HL-60 (cell line): ENCODE data around the gene BRIP1.

Experiments
- DNase-seq, 2 experiments: peaks; one replicate each; pipeline ENCODE4 v3.0.0-alpha.2; 2010 to 2020; ENCODE audit warnings: low read depth in 1 of 2, low spot score in 1 of 2
- H3K27ac ChIP-seq: fragments of 250-450 bp; sonication (Bioruptor Pico); replicated peaks from 2 replicates; pipeline ENCODE4 v1.5.1; 2020; ENCODE audit warnings: mild to moderate bottlenecking, moderate library complexity
- H3K27me3 ChIP-seq: fragments of 250-450 bp; sonication (Bioruptor Pico); 2 replicates; pipeline ENCODE4 v1.5.1; 2021; ENCODE audit warnings: mild to moderate bottlenecking, moderate library complexity; ENCODE audit not compliant: insufficient read depth, poor library complexity, severe bottlenecking
- H3K4me3 ChIP-seq: replicated peaks from 2 replicates; pipeline ENCODE4 v1.5.1; 2011; ENCODE audit warnings: mild to moderate bottlenecking, control low read depth, low read length; ENCODE audit not compliant: insufficient read depth
- GABPA ChIP-seq: IDR thresholded peaks from 2 replicates; pipeline ENCODE4 v1.6.1; 2012; ENCODE audit warnings: low read depth
- POLR2AphosphoS5 ChIP-seq: IDR thresholded peaks from 2 replicates; pipeline ENCODE4 v1.6.1; 2012; ENCODE audit warnings: low read depth
- SPI1 ChIP-seq: IDR thresholded peaks from 2 replicates; pipeline ENCODE4 v1.6.1; 2012; ENCODE audit warnings: low read depth, mild to moderate bottlenecking, borderline replicate concordance
- TF ChIP-seq, protein P1 (sequence below): IDR thresholded peaks from 2 replicates; pipeline ENCODE4 v1.6.1; 2012; ENCODE audit warnings: low read depth; ENCODE audit not compliant: insufficient replicate concordance
- TF ChIP-seq, protein P2 (sequence below): IDR thresholded peaks from one replicate; pipeline ENCODE4 v1.5.1; 2011; ENCODE audit warnings: low read length, control low read depth, inconsistent platforms; ENCODE audit not compliant: insufficient read depth

The BRIP1 gene

DNA sequence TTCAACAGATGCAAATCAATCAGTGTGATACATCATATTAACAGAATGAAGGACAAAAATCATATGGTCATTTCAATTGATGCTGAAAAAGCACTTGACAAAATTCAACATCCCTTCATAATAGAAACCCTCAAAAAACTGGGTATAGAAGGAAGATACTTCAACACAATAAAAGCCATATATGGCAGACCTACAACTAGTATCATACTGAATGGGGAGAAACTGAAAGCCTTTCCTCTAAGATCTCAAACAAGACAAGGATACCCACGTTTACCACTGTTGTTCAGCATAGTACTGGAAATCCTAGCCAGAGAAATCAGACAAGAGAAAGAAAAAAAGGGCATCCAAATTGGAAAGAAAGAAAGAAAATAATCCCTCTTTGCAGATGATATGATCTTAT, 225.2 kb downstream of the BRIP1 start:
- H3K27me3 ChIP-seq: no peaks in the 10 kb centered on the region
- TF ChIP-seq POLR2AphosphoS5 (no peak), GABPA (no peak), SPI1 (no peak)
- TF ChIP-seq, protein P1, sequence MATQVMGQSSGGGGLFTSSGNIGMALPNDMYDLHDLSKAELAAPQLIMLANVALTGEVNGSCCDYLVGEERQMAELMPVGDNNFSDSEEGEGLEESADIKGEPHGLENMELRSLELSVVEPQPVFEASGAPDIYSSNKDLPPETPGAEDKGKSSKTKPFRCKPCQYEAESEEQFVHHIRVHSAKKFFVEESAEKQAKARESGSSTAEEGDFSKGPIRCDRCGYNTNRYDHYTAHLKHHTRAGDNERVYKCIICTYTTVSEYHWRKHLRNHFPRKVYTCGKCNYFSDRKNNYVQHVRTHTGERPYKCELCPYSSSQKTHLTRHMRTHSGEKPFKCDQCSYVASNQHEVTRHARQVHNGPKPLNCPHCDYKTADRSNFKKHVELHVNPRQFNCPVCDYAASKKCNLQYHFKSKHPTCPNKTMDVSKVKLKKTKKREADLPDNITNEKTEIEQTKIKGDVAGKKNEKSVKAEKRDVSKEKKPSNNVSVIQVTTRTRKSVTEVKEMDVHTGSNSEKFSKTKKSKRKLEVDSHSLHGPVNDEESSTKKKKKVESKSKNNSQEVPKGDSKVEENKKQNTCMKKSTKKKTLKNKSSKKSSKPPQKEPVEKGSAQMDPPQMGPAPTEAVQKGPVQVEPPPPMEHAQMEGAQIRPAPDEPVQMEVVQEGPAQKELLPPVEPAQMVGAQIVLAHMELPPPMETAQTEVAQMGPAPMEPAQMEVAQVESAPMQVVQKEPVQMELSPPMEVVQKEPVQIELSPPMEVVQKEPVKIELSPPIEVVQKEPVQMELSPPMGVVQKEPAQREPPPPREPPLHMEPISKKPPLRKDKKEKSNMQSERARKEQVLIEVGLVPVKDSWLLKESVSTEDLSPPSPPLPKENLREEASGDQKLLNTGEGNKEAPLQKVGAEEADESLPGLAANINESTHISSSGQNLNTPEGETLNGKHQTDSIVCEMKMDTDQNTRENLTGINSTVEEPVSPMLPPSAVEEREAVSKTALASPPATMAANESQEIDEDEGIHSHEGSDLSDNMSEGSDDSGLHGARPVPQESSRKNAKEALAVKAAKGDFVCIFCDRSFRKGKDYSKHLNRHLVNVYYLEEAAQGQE: no peak
- TF ChIP-seq, protein P2, sequence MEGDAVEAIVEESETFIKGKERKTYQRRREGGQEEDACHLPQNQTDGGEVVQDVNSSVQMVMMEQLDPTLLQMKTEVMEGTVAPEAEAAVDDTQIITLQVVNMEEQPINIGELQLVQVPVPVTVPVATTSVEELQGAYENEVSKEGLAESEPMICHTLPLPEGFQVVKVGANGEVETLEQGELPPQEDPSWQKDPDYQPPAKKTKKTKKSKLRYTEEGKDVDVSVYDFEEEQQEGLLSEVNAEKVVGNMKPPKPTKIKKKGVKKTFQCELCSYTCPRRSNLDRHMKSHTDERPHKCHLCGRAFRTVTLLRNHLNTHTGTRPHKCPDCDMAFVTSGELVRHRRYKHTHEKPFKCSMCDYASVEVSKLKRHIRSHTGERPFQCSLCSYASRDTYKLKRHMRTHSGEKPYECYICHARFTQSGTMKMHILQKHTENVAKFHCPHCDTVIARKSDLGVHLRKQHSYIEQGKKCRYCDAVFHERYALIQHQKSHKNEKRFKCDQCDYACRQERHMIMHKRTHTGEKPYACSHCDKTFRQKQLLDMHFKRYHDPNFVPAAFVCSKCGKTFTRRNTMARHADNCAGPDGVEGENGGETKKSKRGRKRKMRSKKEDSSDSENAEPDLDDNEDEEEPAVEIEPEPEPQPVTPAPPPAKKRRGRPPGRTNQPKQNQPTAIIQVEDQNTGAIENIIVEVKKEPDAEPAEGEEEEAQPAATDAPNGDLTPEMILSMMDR: no peak
- no peak for DNase-seq
- H3K4me3 ChIP-seq: no peak overlapping the region
- no peak overlapping the region for H3K27ac ChIP-seq

DNA sequence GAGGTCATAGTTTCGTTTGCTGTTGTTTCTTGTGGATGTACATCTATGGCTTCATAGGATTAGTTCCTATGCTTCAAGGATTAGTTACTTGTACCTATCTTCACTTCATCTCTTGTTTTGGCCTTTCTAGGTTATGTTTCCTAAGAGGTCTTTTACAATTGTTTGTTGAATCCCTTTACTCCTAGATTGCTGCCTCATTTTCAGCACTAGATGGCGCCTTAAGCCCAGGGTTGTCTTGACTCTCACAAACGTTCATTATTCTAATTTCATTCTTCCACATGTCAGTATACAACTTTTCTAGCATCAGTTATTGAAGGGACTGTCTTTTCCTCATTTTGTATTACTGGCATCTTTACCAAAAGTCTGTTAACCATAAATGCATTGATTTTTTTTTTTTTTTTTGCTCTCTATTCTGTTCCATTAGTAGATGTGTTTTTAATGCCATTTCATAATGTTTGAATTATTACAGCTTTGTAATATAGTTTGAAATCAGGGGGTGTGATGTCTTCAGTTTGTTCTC, 227.4 kb downstream of the BRIP1 start:
- H3K27ac ChIP-seq: no peak overlapping the region
- peak; percentile 10 to 61 for DNase-seq
- TF ChIP-seq POLR2AphosphoS5: no peak
- TF ChIP-seq, protein P2: peak; percentile 51
- H3K27me3 ChIP-seq: no peaks in the 10 kb centered on the region
- H3K4me3 ChIP-seq: no peak overlapping the region

DNA sequence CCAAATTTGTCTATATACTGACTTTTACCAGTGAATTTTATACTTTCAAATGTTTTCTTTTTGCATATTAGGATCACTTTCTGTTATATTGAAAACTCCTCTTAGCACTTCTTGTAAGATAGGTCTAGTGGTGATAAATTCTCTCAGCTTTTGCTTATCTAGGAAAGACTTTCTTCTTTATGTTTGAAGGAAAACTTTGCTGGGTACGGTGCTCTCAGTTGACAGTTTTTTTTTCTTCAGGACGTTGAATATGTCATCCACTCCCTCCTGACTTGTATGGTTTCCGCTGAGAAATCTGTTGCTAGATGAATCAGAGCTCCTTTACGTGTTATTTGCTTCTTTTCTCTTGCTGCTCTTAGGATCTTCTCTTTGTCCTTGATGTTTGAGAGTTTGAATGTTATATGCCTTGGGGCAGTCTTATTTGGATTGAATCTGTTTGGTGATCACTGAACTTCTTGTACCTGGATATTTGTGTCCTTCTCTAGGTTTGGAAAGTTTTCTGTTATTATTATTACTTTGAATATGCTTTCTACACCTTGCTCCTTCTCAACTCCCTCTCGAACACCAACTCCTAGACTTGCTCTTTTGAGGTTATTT, 228.3 kb downstream of the BRIP1 start:
- no peak for DNase-seq
- TF ChIP-seq POLR2AphosphoS5 (no peak), GABPA (no peak), SPI1 (no peak)
- TF ChIP-seq, protein P1: no peak
- TF ChIP-seq, protein P2: no peak
- no peak overlapping the region for H3K27ac ChIP-seq
- no peaks in the 10 kb centered on the region for H3K27me3 ChIP-seq
- H3K4me3 ChIP-seq: no peak overlapping the region
